ENCODE results near the gene LRCH2.

GRCh38 chrX:115068896-115069295, 165.0 kb downstream of the LRCH2 start:
- TF ChIP-seq CTCF (IDR thresholded peaks at IDR 0.05) (no peak), POLR2AphosphoS5 (IDR thresholded peaks at IDR 0.05) (no peak)

Data from suprapubic skin (tissue), 3 donors.